ENCODE data around the gene RPE65. TPM values are rescaled to one million over a fixed set of nuclear protein-coding genes. Genes with fewer than 3 reads are reported as not detected.

The RPE65 gene
- total and polyA plus RNA-seq, 2 experiments from 2014 or later = not detected

- no peaks in the 10 kb centered on the region for H3K27me3 Mint-ChIP-seq (ENCODE audit: insufficient read depth, low read depth, poor library complexity)
- TF ChIP-seq CREB1 (CRISPR knock-in tag; IDR thresholded peaks at IDR 0.05; ENCODE audit: low read depth) = no peak
- TF ChIP-seq NANOG (IDR thresholded peaks at IDR 0.05; ENCODE audit: borderline replicate concordance) = no peak
- TF ChIP-seq ETS1 (IDR thresholded peaks at IDR 0.05) = no peak
- no peak for TF ChIP-seq EZH2 (IDR thresholded peaks at IDR 0.05; ENCODE audit: low read depth, unreplicated experiment)
- TF ChIP-seq JUNB (IDR thresholded peaks at IDR 0.05; ENCODE audit: unreplicated experiment) = no peak
- TF ChIP-seq STAT1 (IDR thresholded peaks at IDR 0.05; ENCODE audit: unreplicated experiment) = no peak
- TF ChIP-seq EZH2phosphoT487 (IDR thresholded peaks at IDR 0.05; ENCODE audit: unreplicated experiment) = no peak
- TF ChIP-seq ZNF462 (CRISPR knock-in tag; IDR thresholded peaks at IDR 0.05) = no peak
- TF ChIP-seq ZNF114 (CRISPR knock-in tag; IDR thresholded peaks at IDR 0.05) = no peak
- no peak for TF ChIP-seq REST (IDR thresholded peaks at IDR 0.05; ENCODE audit: unreplicated experiment)
- TF ChIP-seq CTCF (conservative IDR thresholded peaks at IDR 0.05; ENCODE audit: low read depth in 2 of 2) = no peak
- TF ChIP-seq POLR2AphosphoS5 (IDR thresholded peaks at IDR 0.05; ENCODE audit: low read depth) = no peak
- TF ChIP-seq ZNF331 (CRISPR knock-in tag; IDR thresholded peaks at IDR 0.05; ENCODE audit: low read depth) = no peak
Measured at GRCh38 chr1:68460935-68461334, 11.2 kb upstream of the RPE65 start.

More at GRCh38 chr1:68460935-68461334, 11.2 kb upstream of the RPE65 start:
- no peak overlapping the region for H3K27ac Mint-ChIP-seq
- H3K27me3 ChIP-seq (ENCODE audit: insufficient read depth) = no peaks in the 10 kb centered on the region
- H3K79me2 ChIP-seq (replicated peaks; ENCODE audit: insufficient read depth) = no peaks in the 10 kb centered on the region
- peaks cover 7% of the 10 kb centered on the region for H3K36me3 Mint-ChIP-seq (ENCODE audit: low read depth)
- H3K4me3 Mint-ChIP-seq = no peak overlapping the region
- H4K20me1 ChIP-seq (replicated peaks; ENCODE audit: insufficient read depth) = no peaks in the 10 kb centered on the region
- peaks cover 9% of the 10 kb centered on the region for H3K4me1 Mint-ChIP-seq
- H3K4me3 ChIP-seq = no peak overlapping the region
- no peaks in the 10 kb centered on the region for H3K36me3 ChIP-seq (ENCODE audit: insufficient read depth)
- H3K4me2 ChIP-seq = no peak overlapping the region
- no peak overlapping the region for H2AFZ ChIP-seq
- ATAC-seq (no peak), DNase-seq (ENCODE audit: low spot score) (no peak)
- H3K4me1 ChIP-seq (ENCODE audit: insufficient read depth) = peaks cover 5% of the 10 kb centered on the region; the same call in 1 of the 2 replicates
- H3K27ac ChIP-seq (ENCODE audit: low read depth) = no peak overlapping the region
- no peaks in the 10 kb centered on the region; the same call in 1 of the 2 replicates for H3K9me2 ChIP-seq (ENCODE audit: insufficient read depth)
- peaks cover 9% of the 10 kb centered on the region; the same call in 2 of the 3 replicates for H3K9me3 Mint-ChIP-seq
- H3F3A ChIP-seq (replicated peaks; ENCODE audit: low read depth) = no peaks in the 10 kb centered on the region

Data from GM23338 (cell line).